GM12878 (cell line): Measurements from ENCODE around the gene ARHGEF17. TPM values are rescaled to one million over a fixed set of nuclear protein-coding genes. Genes with fewer than 3 reads are reported as not detected.

Source experiments
- ATAC-seq: fragments of 200-7000 bp; cut with Tn5 transposase; 3 replicates; pipeline ENCODE4 v1.9.1; 2020; ENCODE audit warnings: mild to moderate bottlenecking, moderate library complexity
- BruUV-seq: library from RNA; stranded (reverse); fragments of 400-500 nt; replicated peaks from 2 replicates; lab custom pipeline; 2021; lab: Mats Ljungman, UMichigan
- CTCF ChIA-PET: fragments of 300-600 bp; sonication (Branson Sonifier 250); formaldehyde crosslinking; extraction: SDS; loops from one replicate; lab custom pipeline; 2021; ENCODE audit warnings: inconsistent platforms; lab: Yijun Ruan, JAX
- POLR2A ChIA-PET: fragments of 350-600 bp; formaldehyde crosslinking; extraction: SDS; loops from one replicate; lab custom pipeline; 2021; ENCODE audit warnings: inconsistent platforms; lab: Charles Lee
- RAD21 ChIA-PET: fragments of 300-600 bp; sonication (Branson Sonifier 250); formaldehyde crosslinking; loops from one replicate; lab custom pipeline; 2023; ENCODE audit warnings: antibody characterized with exemption; ENCODE audit not compliant: unreplicated experiment; lab: Charles Lee
- SMC1A ChIA-PET: fragments of 300-600 bp; sonication (Branson Sonifier 250); formaldehyde crosslinking; loops from one replicate; lab custom pipeline; 2023; ENCODE audit not compliant: unreplicated experiment, uncharacterized antibody; lab: Charles Lee
- DNase-seq: peaks from one replicate; pipeline ENCODE4 v3.0.0-alpha.2; 2011; ENCODE audit warnings: low read depth, low spot score
- FAIRE-seq: peaks from 3 replicates; lab custom pipeline; 2011; peaks lifted over from hg19 to GRCh38; lab: Jason Lieb, UNC
- H2AFZ ChIP-seq: 2 replicates; pipeline ENCODE4 v1.6.0; 2011; ENCODE audit warnings: low read depth, low read length, control low read depth; ENCODE audit not compliant: control insufficient read depth
- H3K27ac ChIP-seq: 2 replicates; pipeline ENCODE4 v1.5.1; 2011; ENCODE audit warnings: control low read depth; ENCODE audit not compliant: control insufficient read depth, insufficient read depth
- H3K27me3 ChIP-seq, 2 experiments: replicated peaks in 1 of 2; 2 replicates each; pipeline versions ENCODE4 v1.6.0 to v1.6.1; 2011; ENCODE audit warnings: low read length in 1 of 2; ENCODE audit not compliant: control insufficient read depth in 2 of 2, insufficient read depth in 2 of 2
- H3K36me3 ChIP-seq, 2 experiments: 2 replicates each; pipeline ENCODE4 v1.5.1; 2011; ENCODE audit warnings: low read length in 1 of 2; ENCODE audit not compliant: control insufficient read depth in 2 of 2, insufficient read depth in 2 of 2
- H3K4me1 ChIP-seq: 2 replicates; pipeline ENCODE4 v1.6.1; 2011; ENCODE audit warnings: mild to moderate bottlenecking, low read length, moderate library complexity, mixed read lengths; ENCODE audit not compliant: control insufficient read depth, insufficient read depth
- H3K4me2 ChIP-seq: 2 replicates; pipeline ENCODE4 v1.6.0; 2011; ENCODE audit warnings: control low read depth; ENCODE audit not compliant: control insufficient read depth, insufficient read depth
- H3K4me3 ChIP-seq: fragments of 200-600 bp; sonication (generic); 2 replicates; pipeline ENCODE4 v1.5.1; 2016
- H3K79me2 ChIP-seq: 2 replicates; pipeline ENCODE4 v1.6.0; 2011; ENCODE audit warnings: low read length; ENCODE audit not compliant: control insufficient read depth, insufficient read depth
- H3K9ac ChIP-seq: 2 replicates; pipeline ENCODE4 v1.8.0; 2011; ENCODE audit warnings: low read length, control low read depth, mixed read lengths; ENCODE audit not compliant: control insufficient read depth, insufficient read depth
- H3K9me3 ChIP-seq: replicated peaks from 3 replicates; pipeline ENCODE4 v1.5.1; 2011; ENCODE audit warnings: mild to moderate bottlenecking, low read length; ENCODE audit not compliant: control insufficient read depth, insufficient read depth
- H4K20me1 ChIP-seq: 2 replicates; pipeline ENCODE4 v1.6.0; 2011; ENCODE audit not compliant: control insufficient read depth, insufficient read depth
- BCL11A ChIP-seq: IDR thresholded peaks from 2 replicates; pipeline ENCODE4 v1.6.1; 2011; ENCODE audit warnings: low read depth, low read length
- FOXK2 ChIP-seq: fragments of 450-650 bp; IDR thresholded peaks from 2 replicates; pipeline ENCODE4 v1.6.1; 2017; ENCODE audit warnings: mild to moderate bottlenecking, moderate library complexity
- LARP7 ChIP-seq: fragments of 450-650 bp; IDR thresholded peaks from 2 replicates; pipeline ENCODE4 v1.6.1; 2017; ENCODE audit warnings: mild to moderate bottlenecking
- POLR2AphosphoS2 ChIP-seq: IDR thresholded peaks from 2 replicates; pipeline ENCODE4 v1.6.1; 2011; ENCODE audit warnings: low read depth, mild to moderate bottlenecking, low read length, improper control_type of control experiment, moderate library complexity
- RFX5 ChIP-seq: IDR thresholded peaks from 2 replicates; pipeline ENCODE4 v1.6.1; 2011; ENCODE audit warnings: low read depth, low read length, improper control_type of control experiment
- SIX5 ChIP-seq: IDR thresholded peaks from 2 replicates; pipeline ENCODE4 v1.6.1; 2011; ENCODE audit warnings: mild to moderate bottlenecking, low read depth, low read length, moderate library complexity; ENCODE audit not compliant: severe bottlenecking
- SMARCA5 ChIP-seq: fragments of 450-650 bp; IDR thresholded peaks from 2 replicates; pipeline ENCODE4 v1.6.1; 2017; ENCODE audit warnings: mild to moderate bottlenecking
- SPI1 ChIP-seq: IDR thresholded peaks from 2 replicates; pipeline ENCODE4 v1.6.1; 2011; ENCODE audit warnings: low read depth, mild to moderate bottlenecking, low read length, moderate library complexity, borderline replicate concordance; ENCODE audit not compliant: insufficient read depth
- STAT1 ChIP-seq: fragments of 450-650 bp; conservative IDR thresholded peaks from 2 replicates; pipeline ENCODE4 v1.6.1; 2014; ENCODE audit warnings: antibody characterized with exemption, mild to moderate bottlenecking
- TARDBP ChIP-seq: IDR thresholded peaks from 2 replicates; pipeline ENCODE4 v1.6.1; 2016; ENCODE audit warnings: borderline replicate concordance
- TBL1XR1 ChIP-seq: IDR thresholded peaks from 2 replicates; pipeline ENCODE4 v1.6.1; 2012; ENCODE audit warnings: low read depth, low read length, improper control_type of control experiment
- YBX1 ChIP-seq: fragments of 450-650 bp; IDR thresholded peaks from 2 replicates; pipeline ENCODE4 v1.6.1; 2016; ENCODE audit warnings: antibody characterized with exemption
- ZBED1 ChIP-seq: IDR thresholded peaks from 2 replicates; pipeline ENCODE4 v1.6.1; 2016; ENCODE audit warnings: borderline replicate concordance
- ZZZ3 ChIP-seq: IDR thresholded peaks from 2 replicates; pipeline ENCODE4 v1.6.1; 2011; ENCODE audit warnings: low read depth; ENCODE audit not compliant: control insufficient read depth, insufficient read length
- WGBS: methylation state at CpG from one replicate; pipeline ENCODE4 v1.1.6; 2016; ENCODE audit warnings: low lambda C conversion rate; ENCODE audit not compliant: insufficient replicate concordance, insufficient coverage; ENCODE audit errors: missing lambda C conversion rate; 5-methylcytosine and 5-hydroxymethylcytosine counted together
- in situ Hi-C: fragments of 300-500 bp; cut with MboI; formaldehyde crosslinking; loops from 9 replicates; pipeline ENCODE4 v1.14.3; 2018; ENCODE audit warnings: mixed read lengths
- intact Hi-C: fragments of 100-400 bp; cut with micrococcal nuclease; formaldehyde crosslinking; loops from one replicate; pipeline ENCODE4 v1.14.2; 2022; ENCODE audit not compliant: unreplicated experiment
- polyA plus RNA-seq, 11 experiments: library from polyadenylated mRNA; depleted of rRNA in 4 of 11; unstranded in 6 of 11; stranded (reverse) in 5 of 11; fragments of >200 nt; fragmentation: Nextera tagmentation in 4 of 11; fragmentation: Illumina TruSeq in 1 of 11; extraction: Ambion mirVana in 4 of 11; extraction: Trizol in 1 of 11; gene quantifications; 1 replicate in 1 of 11; 2 replicates in 10 of 11; pipeline versions ENCODE4 v1.2.1 to v1.2.3, GENCODE V29; 2011 to 2016; ENCODE audit warnings: inconsistent platforms in 2 of 11, missing spikeins in 2 of 11, low read depth in 1 of 11
- total RNA-seq, 4 experiments: library from RNA; depleted of rRNA in 3 of 4; stranded (reverse); fragments of >200 nt in 3 of 4; fragmentation: Illumina TruSeq in 1 of 4; extraction: Trizol in 1 of 4; gene quantifications; 2 replicates each; pipeline versions ENCODE4 v1.2.1 to v1.2.3, GENCODE V29; 2013 to 2021
- TF ChIP-seq, protein P1 (sequence below): fragments of 150-350 bp; IDR thresholded peaks from 2 replicates; pipeline ENCODE4 v1.6.1; 2014; ENCODE audit warnings: mild to moderate bottlenecking, low read depth, low read length
- TF ChIP-seq, protein P2 (sequence below): IDR thresholded peaks from 2 replicates; pipeline ENCODE4 v1.6.1; 2012; ENCODE audit warnings: low read depth, low read length, improper control_type of control experiment
- TF ChIP-seq, protein P3 (sequence below): fragments of 450-650 bp; formaldehyde crosslinking; IDR thresholded peaks from 2 replicates; pipeline ENCODE4 v1.4.0; 2022; ENCODE audit warnings: mild to moderate bottlenecking, moderate library complexity

The ARHGEF17 gene
- total and polyA plus RNA-seq, 10 of the 15 experiments (the other 5 are each of a cell fraction or from before 2014, with no cell fraction given), result 0.15 to 11.0 (median 1.7) TPM

DNA sequence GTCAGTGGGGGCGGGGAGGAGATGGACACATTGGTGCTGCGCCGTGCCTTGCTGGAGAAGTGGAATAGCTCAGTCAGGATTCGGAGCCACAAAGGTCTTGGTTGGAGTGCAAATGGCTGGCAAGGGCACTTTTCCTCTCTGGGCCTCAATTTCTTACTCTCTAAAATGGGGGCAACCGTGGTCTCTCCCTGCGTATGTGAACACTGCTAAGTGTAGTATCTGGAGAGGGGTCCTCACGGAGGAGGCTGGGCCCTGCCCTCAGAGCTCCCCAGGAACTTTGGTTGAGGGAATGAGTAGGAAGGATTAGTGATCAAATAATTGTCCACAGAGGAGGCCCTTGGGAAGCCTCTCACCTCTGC, 35.4 kb upstream of the ARHGEF17 start (continued):
- TF ChIP-seq, protein P1, sequence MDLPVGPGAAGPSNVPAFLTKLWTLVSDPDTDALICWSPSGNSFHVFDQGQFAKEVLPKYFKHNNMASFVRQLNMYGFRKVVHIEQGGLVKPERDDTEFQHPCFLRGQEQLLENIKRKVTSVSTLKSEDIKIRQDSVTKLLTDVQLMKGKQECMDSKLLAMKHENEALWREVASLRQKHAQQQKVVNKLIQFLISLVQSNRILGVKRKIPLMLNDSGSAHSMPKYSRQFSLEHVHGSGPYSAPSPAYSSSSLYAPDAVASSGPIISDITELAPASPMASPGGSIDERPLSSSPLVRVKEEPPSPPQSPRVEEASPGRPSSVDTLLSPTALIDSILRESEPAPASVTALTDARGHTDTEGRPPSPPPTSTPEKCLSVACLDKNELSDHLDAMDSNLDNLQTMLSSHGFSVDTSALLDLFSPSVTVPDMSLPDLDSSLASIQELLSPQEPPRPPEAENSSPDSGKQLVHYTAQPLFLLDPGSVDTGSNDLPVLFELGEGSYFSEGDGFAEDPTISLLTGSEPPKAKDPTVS, result no peak
- TF ChIP-seq SPI1 (no peak), FOXK2 (no peak), SIX5 (no peak), STAT1 (no peak), RFX5 (no peak), YBX1 (no peak), BCL11A (no peak), POLR2AphosphoS2 (no peak)
- TF ChIP-seq, protein P2, sequence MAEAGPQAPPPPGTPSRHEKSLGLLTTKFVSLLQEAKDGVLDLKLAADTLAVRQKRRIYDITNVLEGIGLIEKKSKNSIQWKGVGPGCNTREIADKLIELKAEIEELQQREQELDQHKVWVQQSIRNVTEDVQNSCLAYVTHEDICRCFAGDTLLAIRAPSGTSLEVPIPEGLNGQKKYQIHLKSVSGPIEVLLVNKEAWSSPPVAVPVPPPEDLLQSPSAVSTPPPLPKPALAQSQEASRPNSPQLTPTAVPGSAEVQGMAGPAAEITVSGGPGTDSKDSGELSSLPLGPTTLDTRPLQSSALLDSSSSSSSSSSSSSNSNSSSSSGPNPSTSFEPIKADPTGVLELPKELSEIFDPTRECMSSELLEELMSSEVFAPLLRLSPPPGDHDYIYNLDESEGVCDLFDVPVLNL, result no peak

DNA sequence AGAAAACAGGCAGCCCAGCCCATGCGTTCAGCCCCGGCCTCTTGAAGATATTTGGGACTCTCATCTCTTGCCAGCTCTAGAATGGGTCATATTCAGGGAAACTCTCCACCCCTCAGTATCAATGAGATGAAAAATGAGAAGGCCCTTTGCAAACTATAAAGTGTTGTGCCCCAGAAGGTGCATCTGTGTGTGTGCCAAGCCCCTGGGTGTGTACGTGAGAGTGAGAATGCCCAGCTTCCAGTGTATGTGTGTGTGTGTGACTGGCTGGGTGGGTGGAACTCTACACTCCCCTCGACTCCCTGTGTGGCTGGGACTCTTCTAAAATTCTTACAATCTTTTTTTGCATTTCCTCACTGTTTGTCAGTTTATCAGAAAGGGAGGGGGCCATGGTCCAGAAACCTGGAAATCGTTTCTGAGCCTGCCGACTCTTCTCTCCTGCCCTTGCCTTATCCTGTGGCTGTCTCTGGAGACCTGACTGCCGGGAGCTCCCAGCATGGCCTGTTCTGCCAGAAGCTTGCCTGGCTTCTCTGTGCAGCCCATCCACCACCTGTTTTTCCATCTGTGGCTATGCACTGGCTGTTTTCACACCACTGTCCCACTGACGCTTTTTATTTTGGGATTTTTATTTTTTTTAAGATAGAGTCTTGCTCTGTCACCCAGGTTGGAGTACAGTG, 34.7 kb upstream of the ARHGEF17 start:
- Histone ChIP-seq H3K4me1 (peaks cover 36% of the 10 kb centered on the region), H3K9ac (no peak overlapping the region), H4K20me1 (no peaks in the 10 kb centered on the region), H3K27me3 (no peaks in the 10 kb centered on the region; a peak in 1 of 4 replicates), H3K36me3 (no peaks in the 10 kb centered on the region), H2AFZ (no peak overlapping the region), H3K4me2 (no peak overlapping the region), H3K79me2 (no peaks in the 10 kb centered on the region), H3K27ac (no peak overlapping the region), H3K4me3 (no peak overlapping the region), H3K9me3 (no peaks in the 10 kb centered on the region)
- ChIA-PET SMC1A (interaction anchor here (3.1 kb wide), 1 partner anchor 15 kb away, joined by 11 read pairs; no protein-coding TSS in a partner anchor), POLR2A (interaction anchor here (0.6 kb wide), 1 partner anchor 25 kb away, joined by 3 read pairs; no protein-coding TSS in a partner anchor), CTCF (interaction anchor here (0.5 to 1.2 kb wide), 6 partner anchors 10 to 328 kb away, joined by 3 to 4 read pairs (median 4); no protein-coding TSS in a partner anchor), RAD21 (no interaction called here)
- in situ Hi-C loops (no loop called here), intact Hi-C loops (no loop called here)
- FAIRE-seq (no peak), DNase-seq (no peak), ATAC-seq (no peak)
- no TSS peak for BruUV-seq
- WGBS, result 56% methylated on average over 8 of the region's 8 CpGs
- TF ChIP-seq ZZZ3 (no peak), ZBED1 (no peak), TARDBP (no peak), SMARCA5 (no peak), TBL1XR1 (no peak), LARP7 (no peak)
- TF ChIP-seq, protein P3, sequence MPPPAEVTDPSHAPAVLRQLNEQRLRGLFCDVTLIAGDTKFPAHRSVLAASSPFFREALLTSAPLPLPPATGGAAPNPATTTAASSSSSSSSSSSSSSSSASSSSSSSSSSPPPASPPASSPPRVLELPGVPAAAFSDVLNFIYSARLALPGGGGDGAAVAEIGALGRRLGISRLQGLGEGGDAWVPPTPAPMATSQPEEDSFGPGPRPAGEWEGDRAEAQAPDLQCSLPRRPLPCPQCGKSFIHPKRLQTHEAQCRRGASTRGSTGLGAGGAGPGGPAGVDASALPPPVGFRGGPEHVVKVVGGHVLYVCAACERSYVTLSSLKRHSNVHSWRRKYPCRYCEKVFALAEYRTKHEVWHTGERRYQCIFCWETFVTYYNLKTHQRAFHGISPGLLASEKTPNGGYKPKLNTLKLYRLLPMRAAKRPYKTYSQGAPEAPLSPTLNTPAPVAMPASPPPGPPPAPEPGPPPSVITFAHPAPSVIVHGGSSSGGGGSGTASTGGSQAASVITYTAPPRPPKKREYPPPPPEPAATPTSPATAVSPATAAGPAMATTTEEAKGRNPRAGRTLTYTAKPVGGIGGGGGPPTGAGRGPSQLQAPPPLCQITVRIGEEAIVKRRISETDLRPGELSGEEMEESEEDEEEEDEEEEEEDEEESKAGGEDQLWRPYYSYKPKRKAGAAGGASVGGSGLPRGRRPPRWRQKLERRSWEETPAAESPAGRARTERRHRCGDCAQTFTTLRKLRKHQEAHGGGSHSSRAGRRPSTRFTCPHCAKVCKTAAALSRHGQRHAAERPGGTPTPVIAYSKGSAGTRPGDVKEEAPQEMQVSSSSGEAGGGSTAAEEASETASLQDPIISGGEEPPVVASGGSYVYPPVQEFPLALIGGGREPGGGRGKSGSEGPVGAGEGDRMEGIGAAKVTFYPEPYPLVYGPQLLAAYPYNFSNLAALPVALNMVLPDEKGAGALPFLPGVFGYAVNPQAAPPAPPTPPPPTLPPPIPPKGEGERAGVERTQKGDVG (CRISPR knock-in tag), result no peak
